ENCODE measurements around the gene TMEM40.
"Not testable (repeated sequence)": the region's sequence is repeated elsewhere in the genome, so short reads cannot be mapped to it uniquely, and the experiment has no call there.

TMEM40 gene

DNA sequence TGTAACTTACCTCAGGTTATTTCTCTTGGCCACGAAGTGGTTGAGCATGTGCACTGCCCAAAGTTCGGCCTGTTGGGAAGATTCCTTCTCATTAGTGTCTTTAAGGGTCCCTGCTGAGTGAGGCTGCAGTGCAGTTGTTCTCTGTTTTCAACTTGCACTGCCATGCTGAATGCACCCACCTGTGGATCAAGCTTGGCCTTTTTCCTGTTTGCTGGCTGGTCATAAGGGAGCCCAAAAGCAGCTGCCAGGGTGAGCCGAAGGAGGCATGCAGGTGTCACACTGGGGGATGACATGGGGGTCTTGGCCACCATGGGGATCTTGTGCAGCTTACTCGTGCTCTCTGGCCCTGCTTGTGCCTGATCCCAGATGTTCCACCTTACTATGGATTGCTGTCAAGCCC is 49.0 kb downstream of the TMEM40 start:
- Histone ChIP-seq H3K36me3 (ENCODE audit: insufficient read depth, low read length) (no peaks in the 10 kb centered on the region), H3K9ac (ENCODE audit: low read depth, low read length) (no peak overlapping the region), H3K4me3 (ENCODE audit: low read length) (no peak overlapping the region), H3K9me3 (ENCODE audit: insufficient read depth, low read depth, low read length) (no peaks in the 10 kb centered on the region), H3K4me1 (ENCODE audit: insufficient read depth, low read length) (no peaks in the 10 kb centered on the region), H3K27me3 (ENCODE audit: insufficient read depth, low read length) (no peaks in the 10 kb centered on the region), H3K27ac (ENCODE audit: low read depth, low read length) (no peak overlapping the region)
- WGBS: 86% methylated on average over 4 of the region's 4 CpGs

DNA sequence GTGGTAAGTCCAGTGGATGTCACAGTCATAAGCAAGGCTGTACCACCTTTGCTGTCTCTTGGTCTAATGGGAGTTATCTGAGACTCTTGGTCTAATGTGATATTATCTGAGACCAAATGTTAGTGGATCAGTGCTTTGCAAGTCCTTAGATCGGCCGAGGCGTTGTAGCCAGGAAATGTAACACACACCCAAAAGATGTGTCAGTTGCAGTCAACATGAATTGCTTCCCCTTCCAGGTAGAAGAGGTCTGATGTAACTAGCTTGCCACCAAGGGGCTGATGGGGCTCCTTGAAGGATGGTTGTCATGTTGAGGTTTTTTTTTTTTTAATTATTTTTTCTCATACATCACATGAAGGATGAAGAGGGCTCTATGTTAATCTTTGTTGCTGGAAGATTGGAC is 49.7 kb downstream of the TMEM40 start:
- Histone ChIP-seq H3K4me3 (ENCODE audit: low read length) (no peak overlapping the region), H3K36me3 (ENCODE audit: insufficient read depth, low read length) (no peaks in the 10 kb centered on the region), H3K9ac (ENCODE audit: low read depth, low read length) (no peak overlapping the region), H3K27ac (ENCODE audit: low read depth, low read length) (no peak overlapping the region), H3K9me3 (ENCODE audit: insufficient read depth, low read depth, low read length) (no peaks in the 10 kb centered on the region), H3K4me1 (ENCODE audit: insufficient read depth, low read length) (no peaks in the 10 kb centered on the region), H3K27me3 (ENCODE audit: insufficient read depth, low read length) (no peaks in the 10 kb centered on the region)
- 98% methylated on average over 3 of the region's 3 CpGs for WGBS

- WGBS: 82% methylated on average over 6 of the region's 6 CpGs
- Histone ChIP-seq H3K27me3 (ENCODE audit: insufficient read depth, low read length) (no peaks in the 10 kb centered on the region), H3K4me1 (ENCODE audit: insufficient read depth, low read length) (no peaks in the 10 kb centered on the region), H3K9ac (ENCODE audit: low read depth, low read length) (no peak overlapping the region), H3K9me3 (ENCODE audit: insufficient read depth, low read depth, low read length) (no peaks in the 10 kb centered on the region), H3K4me3 (ENCODE audit: low read length) (no peak overlapping the region), H3K27ac (ENCODE audit: low read depth, low read length) (no peak overlapping the region), H3K36me3 (ENCODE audit: insufficient read depth, low read length) (no peaks in the 10 kb centered on the region)
These were observed 50.4 kb downstream of the TMEM40 start for GRCh38 chr3:12708584-12709192.

DNA sequence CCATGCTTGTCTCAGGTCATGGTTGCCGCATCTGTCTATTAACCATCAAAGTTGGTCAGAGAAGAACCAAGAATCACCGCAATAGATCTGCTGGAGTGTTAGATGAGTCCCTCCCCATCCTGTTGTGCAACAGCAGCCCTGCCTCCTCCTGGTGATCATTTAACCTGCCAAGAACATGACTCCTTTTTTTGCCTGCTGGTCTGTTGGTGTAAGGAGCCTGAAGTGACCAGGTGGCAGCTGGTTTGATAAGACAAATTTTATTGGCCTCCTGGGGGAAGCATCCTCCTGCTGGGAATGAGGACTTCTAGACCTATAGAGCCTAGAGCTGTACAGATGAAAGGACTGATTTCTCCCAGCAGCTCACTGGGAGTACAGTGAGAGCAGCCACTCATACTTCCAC is 51.6 kb downstream of the TMEM40 start:
- Histone ChIP-seq H3K27me3 (ENCODE audit: insufficient read depth, low read length) (no peaks in the 10 kb centered on the region), H3K4me1 (ENCODE audit: insufficient read depth, low read length) (no peaks in the 10 kb centered on the region), H3K4me3 (ENCODE audit: low read length) (no peak overlapping the region), H3K9ac (ENCODE audit: low read depth, low read length) (no peak overlapping the region), H3K27ac (ENCODE audit: low read depth, low read length) (no peak overlapping the region), H3K36me3 (ENCODE audit: insufficient read depth, low read length) (no peaks in the 10 kb centered on the region), H3K9me3 (ENCODE audit: insufficient read depth, low read depth, low read length) (no peaks in the 10 kb centered on the region)
- 96% methylated on average over 2 of the region's 2 CpGs for WGBS

GRCh38 chr3:12706504-12707253 is 52.4 kb downstream of the TMEM40 start:
- Histone ChIP-seq H3K9me3 (ENCODE audit: insufficient read depth, low read depth, low read length) (no peaks in the 10 kb centered on the region), H3K4me1 (ENCODE audit: insufficient read depth, low read length) (no peaks in the 10 kb centered on the region), H3K27ac (ENCODE audit: low read depth, low read length) (no peak overlapping the region), H3K36me3 (ENCODE audit: insufficient read depth, low read length) (no peaks in the 10 kb centered on the region), H3K27me3 (ENCODE audit: insufficient read depth, low read length) (no peaks in the 10 kb centered on the region), H3K4me3 (ENCODE audit: low read length) (no peak overlapping the region), H3K9ac (ENCODE audit: low read depth, low read length) (no peak overlapping the region)
- WGBS: 87% methylated on average over 2 of the region's 2 CpGs

GRCh38 chr3:12705981-12706380 is 53.1 kb downstream of the TMEM40 start:
- H3K4me3 ChIP-seq (ENCODE audit: low read length): no peak overlapping the region
- no peaks in the 10 kb centered on the region for H3K36me3 ChIP-seq (ENCODE audit: insufficient read depth, low read length)
- no peak overlapping the region for H3K27ac ChIP-seq (ENCODE audit: low read depth, low read length)
- WGBS: 100% methylated on average over 1 of the region's 1 CpG
- H3K9ac ChIP-seq (ENCODE audit: low read depth, low read length): no peak overlapping the region
- no peaks in the 10 kb centered on the region for H3K27me3 ChIP-seq (ENCODE audit: insufficient read depth, low read length)
- no peaks in the 10 kb centered on the region for H3K4me1 ChIP-seq (ENCODE audit: insufficient read depth, low read length)
- H3K9me3 ChIP-seq (ENCODE audit: insufficient read depth, low read depth, low read length): no peaks in the 10 kb centered on the region

DNA sequence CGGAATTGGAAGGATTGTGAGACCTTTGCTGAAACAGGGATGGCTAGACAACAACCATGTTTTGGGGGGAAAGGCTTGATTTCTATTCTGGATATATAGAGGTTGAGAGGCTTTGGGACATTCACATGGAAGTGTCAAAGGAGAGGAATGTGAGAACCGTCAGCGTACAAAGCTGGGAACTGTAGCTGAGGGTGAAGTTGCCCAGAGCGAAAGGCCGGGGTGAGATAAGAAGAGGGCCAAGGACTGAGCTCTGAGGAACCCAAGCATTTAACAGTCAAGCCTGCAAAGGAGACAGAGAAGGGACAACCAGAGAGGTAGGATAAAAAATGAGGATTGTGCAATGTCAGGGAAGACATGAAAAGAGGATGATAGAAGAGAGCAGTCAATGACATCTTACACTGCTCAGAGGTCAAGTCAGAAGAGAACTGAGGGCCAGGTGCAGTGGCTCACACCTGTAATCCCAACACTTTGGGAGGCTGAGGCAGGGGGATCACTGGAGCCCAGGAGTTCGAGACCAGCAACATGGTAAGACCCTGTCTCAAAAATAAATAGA is 53.6 kb downstream of the TMEM40 start:
- no peaks in the 10 kb centered on the region for H3K27me3 ChIP-seq (ENCODE audit: insufficient read depth, low read length)
- WGBS: 93% methylated on average over 6 of the region's 6 CpGs
- H3K9me3 ChIP-seq (ENCODE audit: insufficient read depth, low read depth, low read length): no peaks in the 10 kb centered on the region
- no peak overlapping the region for H3K9ac ChIP-seq (ENCODE audit: low read depth, low read length)
- H3K4me3 ChIP-seq (ENCODE audit: low read length): no peak overlapping the region
- no peaks in the 10 kb centered on the region for H3K36me3 ChIP-seq (ENCODE audit: insufficient read depth, low read length)
- no peaks in the 10 kb centered on the region for H3K4me1 ChIP-seq (ENCODE audit: insufficient read depth, low read length)
- no peak overlapping the region for H3K27ac ChIP-seq (ENCODE audit: low read depth, low read length)

DNA sequence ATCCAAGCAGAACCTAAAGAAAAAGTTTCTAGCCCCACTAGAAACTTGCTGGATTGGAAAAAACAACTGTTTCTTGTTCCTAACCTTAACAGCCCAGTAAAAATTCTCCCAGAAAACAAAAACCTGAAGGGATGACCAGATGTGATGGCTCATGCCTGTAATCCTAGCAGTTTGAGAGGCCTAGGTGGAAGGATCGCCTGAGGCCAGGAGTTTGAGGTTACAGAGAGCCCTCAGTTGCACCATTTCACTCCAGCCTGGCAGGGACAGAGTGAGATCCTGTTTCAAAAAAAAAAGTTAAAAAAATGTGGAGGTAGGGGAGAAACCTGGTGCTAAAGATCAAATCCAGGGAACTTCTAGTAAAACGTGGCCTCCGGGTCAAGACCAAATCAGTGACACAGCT is 56.6 kb downstream of the TMEM40 start:
- H3K9ac ChIP-seq (ENCODE audit: low read depth, low read length): no peak overlapping the region
- no peaks in the 10 kb centered on the region for H3K9me3 ChIP-seq (ENCODE audit: insufficient read depth, low read depth, low read length)
- no peaks in the 10 kb centered on the region for H3K4me1 ChIP-seq (ENCODE audit: insufficient read depth, low read length)
- no peaks in the 10 kb centered on the region for H3K27me3 ChIP-seq (ENCODE audit: insufficient read depth, low read length)
- 97% methylated on average over 3 of the region's 3 CpGs for WGBS
- no peak overlapping the region for H3K27ac ChIP-seq (ENCODE audit: low read depth, low read length)
- no peak overlapping the region for H3K4me3 ChIP-seq (ENCODE audit: low read length)
- H3K36me3 ChIP-seq (ENCODE audit: insufficient read depth, low read length): no peaks in the 10 kb centered on the region

- not testable (repeated sequence) for H3K9me3 ChIP-seq (ENCODE audit: insufficient read depth, low read depth, low read length)
These were observed 57.5 kb downstream of the TMEM40 start for GRCh38 chr3:12701601-12702000.

DNA sequence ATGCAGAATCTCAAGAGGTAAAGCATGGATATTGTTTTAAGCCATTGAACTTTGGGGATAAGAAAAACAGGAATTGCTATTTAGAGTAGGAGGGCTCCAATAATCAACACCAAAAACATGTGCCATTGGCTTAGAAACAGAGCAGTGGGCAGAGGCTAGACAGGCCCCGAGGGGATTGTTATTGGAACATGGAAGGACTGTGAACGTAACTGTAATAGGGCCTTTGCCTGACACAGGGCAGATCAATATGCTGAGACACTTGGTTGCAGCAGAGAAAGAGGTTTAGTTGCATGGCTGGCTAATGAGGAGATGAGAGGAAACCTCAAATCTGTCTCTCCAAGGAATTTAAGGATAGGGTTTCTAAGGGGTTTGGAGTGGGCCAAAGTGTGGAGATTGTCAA is 58.3 kb downstream of the TMEM40 start:
- 92% methylated on average over 2 of the region's 2 CpGs for WGBS
- Histone ChIP-seq H3K4me3 (ENCODE audit: low read length) (no peak overlapping the region), H3K4me1 (ENCODE audit: insufficient read depth, low read length) (no peaks in the 10 kb centered on the region), H3K9me3 (ENCODE audit: insufficient read depth, low read depth, low read length) (no peaks in the 10 kb centered on the region), H3K27me3 (ENCODE audit: insufficient read depth, low read length) (no peaks in the 10 kb centered on the region), H3K27ac (ENCODE audit: low read depth, low read length) (no peak overlapping the region), H3K36me3 (ENCODE audit: insufficient read depth, low read length) (no peaks in the 10 kb centered on the region), H3K9ac (ENCODE audit: low read depth, low read length) (no peak overlapping the region)

More at GRCh38 chr3:12701601-12702000, 57.5 kb downstream of the TMEM40 start:
- 97% methylated on average over 10 of the region's 10 CpGs for WGBS
- H3K36me3 ChIP-seq (ENCODE audit: insufficient read depth, low read length); H3K4me3 ChIP-seq (ENCODE audit: low read length); H3K27ac ChIP-seq (ENCODE audit: low read depth, low read length); H3K4me1 ChIP-seq (ENCODE audit: insufficient read depth, low read length); H3K9ac ChIP-seq (ENCODE audit: low read depth, low read length); H3K27me3 ChIP-seq (ENCODE audit: insufficient read depth, low read length): not testable (repeated sequence)

DNA sequence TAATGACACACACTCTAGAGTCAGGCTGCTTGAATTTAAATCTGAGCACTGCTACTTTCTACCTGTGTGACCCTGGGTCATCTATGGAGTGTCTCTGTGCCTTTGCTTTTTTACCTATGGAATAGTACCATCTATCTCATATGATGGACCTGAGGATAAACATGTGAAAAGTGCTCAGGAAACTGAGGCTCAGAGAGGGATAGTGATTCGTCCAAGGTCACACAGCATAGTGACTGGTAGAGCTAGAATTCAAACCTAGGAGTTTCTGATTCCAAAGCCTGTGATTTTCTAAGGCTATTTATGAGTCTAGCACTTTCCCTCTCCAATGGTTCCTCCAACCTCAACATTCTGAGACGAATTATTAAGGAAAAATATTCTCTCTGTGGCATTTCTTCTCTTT is 63.1 kb downstream of the TMEM40 start:
- H3K27me3 ChIP-seq (ENCODE audit: insufficient read depth, low read length): no peaks in the 10 kb centered on the region
- no peak overlapping the region for H3K4me3 ChIP-seq (ENCODE audit: low read length)
- no peak overlapping the region for H3K27ac ChIP-seq (ENCODE audit: low read depth, low read length)
- no peaks in the 10 kb centered on the region for H3K9me3 ChIP-seq (ENCODE audit: insufficient read depth, low read depth, low read length)
- H3K36me3 ChIP-seq (ENCODE audit: insufficient read depth, low read length): no peaks in the 10 kb centered on the region
- peaks cover 11% of the 10 kb centered on the region for H3K4me1 ChIP-seq (ENCODE audit: insufficient read depth, low read length)
- 92% methylated on average over 2 of the region's 2 CpGs for WGBS
- no peak overlapping the region for H3K9ac ChIP-seq (ENCODE audit: low read depth, low read length)

All from HUES64 (cell line).